NCI-H2081 (cell line): ENCODE data around the gene PPP1R26.
"Not testable (repeated sequence)": the region's sequence is repeated elsewhere in the genome, so short reads cannot be mapped to it uniquely, and the experiment has no call there.

Experiments
- DNase-seq, 2 experiments: peaks; one replicate each; lab custom pipeline; 2025; lab: John Stamatoyannopoulos, UW

PPP1R26 gene

GRCh38 chr9:135505406-135506187 is 26.0 kb downstream of the PPP1R26 start:
- DNase-seq, result no peak

- no peak for DNase-seq
Observed at GRCh38 chr9:135506327-135507103, 26.9 kb downstream of the PPP1R26 start.

- DNase-seq, result no peak
Observed at GRCh38 chr9:135507104-135508035, 27.8 kb downstream of the PPP1R26 start.

- DNase-seq, result no peak
Observed at GRCh38 chr9:135508211-135508820, 28.7 kb downstream of the PPP1R26 start.

- no peak for DNase-seq
Observed at GRCh38 chr9:135509458-135509857, 29.9 kb downstream of the PPP1R26 start.

- no peak for DNase-seq
Observed at GRCh38 chr9:135512241-135512603, 32.6 kb downstream of the PPP1R26 start.

- DNase-seq, result no peak
Observed at GRCh38 chr9:135512904-135513303, 33.3 kb downstream of the PPP1R26 start.

- no peak for DNase-seq
Observed at GRCh38 chr9:135513351-135513846, 33.8 kb downstream of the PPP1R26 start.

- not testable (repeated sequence) for DNase-seq
Observed at GRCh38 chr9:135513906-135514305, 34.3 kb downstream of the PPP1R26 start.

GRCh38 chr9:135514342-135515082 is 34.9 kb downstream of the PPP1R26 start:
- no peak for DNase-seq

- no peak for DNase-seq
Observed at GRCh38 chr9:135515083-135515951, 35.7 kb downstream of the PPP1R26 start.

GRCh38 chr9:135516132-135516860 is 36.7 kb downstream of the PPP1R26 start:
- DNase-seq, result no peak

GRCh38 chr9:135517407-135517822 is 37.8 kb downstream of the PPP1R26 start:
- no peak for DNase-seq

GRCh38 chr9:135519179-135519971 is 39.8 kb downstream of the PPP1R26 start:
- no peak for DNase-seq

- no peak for DNase-seq
Observed at GRCh38 chr9:135520916-135521607, 41.5 kb downstream of the PPP1R26 start, which contains the start of gene LCN1. Gene LCN1 (plus strand): TSS chr9:135521440. CDS start chr9:135521498, 58 bp downstream.

- no peak for DNase-seq
Observed at GRCh38 chr9:135521608-135522095, 42.1 kb downstream of the PPP1R26 start.

GRCh38 chr9:135522137-135522877 is 42.7 kb downstream of the PPP1R26 start:
- DNase-seq, result no peak
